T-helper 1 cell treated with Interleukin-12 subunit alpha and Interleukin-12 subunit beta and Interleukin-4 antibody, amounts not matched to agents 30 μg/mL and 1 μg/mL, for 36 hours (primary cell): ENCODE results near the gene PODNL1.

ENCODE experiments used
- H3K27ac Mint-ChIP-seq: one replicate; pipeline ENCODE4 v1.8.0; 2021; ENCODE audit warnings: mild to moderate bottlenecking, mixed read lengths
- H3K27me3 Mint-ChIP-seq: one replicate; pipeline ENCODE4 v1.8.0; 2021; ENCODE audit warnings: low read depth, mixed read lengths
- H3K36me3 Mint-ChIP-seq: one replicate; pipeline ENCODE4 v1.8.0; 2021; ENCODE audit warnings: low read depth, mixed read lengths
- H3K4me1 Mint-ChIP-seq: one replicate; pipeline ENCODE4 v1.8.0; 2021; ENCODE audit warnings: low read depth, mixed read lengths
- H3K4me3 Mint-ChIP-seq: one replicate; pipeline ENCODE4 v1.8.0; 2021; ENCODE audit warnings: mild to moderate bottlenecking, moderate library complexity, mixed read lengths
- H3K9me3 Mint-ChIP-seq: one replicate; pipeline ENCODE4 v1.8.0; 2021; ENCODE audit warnings: mixed read lengths

PODNL1 gene

GRCh38 chr19:13955662-13956364, 17.6 kb upstream of the PODNL1 start:
- H3K27ac Mint-ChIP-seq, result no peak overlapping the region
- no peaks in the 10 kb centered on the region for H3K9me3 Mint-ChIP-seq
- H3K36me3 Mint-ChIP-seq, result peaks cover 10% of the 10 kb centered on the region

GRCh38 chr19:13954185-13954584, 16.0 kb upstream of the PODNL1 start:
- Mint-ChIP-seq H3K36me3 (peaks cover 7% of the 10 kb centered on the region), H3K4me1 (peaks cover 7% of the 10 kb centered on the region), H3K9me3 (no peaks in the 10 kb centered on the region), H3K4me3 (peak overlapping the region; percentile 65), H3K27ac (no peak overlapping the region), H3K27me3 (no peaks in the 10 kb centered on the region)

More at GRCh38 chr19:13955662-13956364, 17.6 kb upstream of the PODNL1 start:
- H3K27me3 Mint-ChIP-seq, result no peaks in the 10 kb centered on the region
- no peak overlapping the region for H3K4me3 Mint-ChIP-seq
- H3K4me1 Mint-ChIP-seq, result peaks cover 7% of the 10 kb centered on the region

DNA sequence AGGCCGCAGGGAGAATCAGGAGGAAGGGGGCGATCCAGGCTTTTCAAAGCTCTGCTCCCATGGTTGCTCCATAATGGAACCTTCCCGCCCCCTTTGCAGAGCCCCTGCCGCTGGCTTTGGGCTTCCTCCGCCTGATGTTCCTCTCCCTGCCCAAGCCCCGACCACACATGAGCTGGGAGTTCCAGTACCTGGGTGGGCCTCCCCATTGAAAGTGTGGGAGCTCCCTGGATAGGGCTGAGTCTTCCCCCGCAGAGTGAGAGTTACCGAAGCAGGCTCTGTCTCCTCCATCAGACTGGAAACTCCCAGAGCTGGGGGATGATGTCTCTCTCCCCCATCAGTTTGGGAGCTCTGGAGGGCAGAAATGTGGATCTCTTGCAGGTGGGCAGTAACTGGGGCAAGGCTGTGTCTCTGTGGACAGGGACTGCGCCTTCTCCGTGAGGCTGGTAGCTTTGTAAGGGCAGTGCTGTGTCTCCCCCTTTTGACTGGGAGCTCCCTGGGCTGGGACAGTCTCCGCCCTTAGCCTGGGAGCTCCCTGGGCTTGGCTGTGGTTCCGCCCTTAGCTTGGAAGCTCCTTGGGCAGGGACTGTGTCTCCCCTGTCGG, 14.8 kb upstream of the PODNL1 start:
- Mint-ChIP-seq H3K27me3 (no peaks in the 10 kb centered on the region), H3K9me3 (no peaks in the 10 kb centered on the region), H3K4me1 (peaks cover 7% of the 10 kb centered on the region), H3K4me3 (peak overlapping the region; percentile 90), H3K36me3 (peaks cover 3% of the 10 kb centered on the region), H3K27ac (peak overlapping the region; percentile 76)

GRCh38 chr19:13952154-13952930, 14.1 kb upstream of the PODNL1 start, which contains the start of gene DCAF15:
TSS of gene DCAF15 (plus strand) at chr19:13952509. CDS start at chr19:13952513, 4 bp downstream.
- H3K4me1 Mint-ChIP-seq, result peaks cover 7% of the 10 kb centered on the region
- peak within 1 kb of the TSS; percentile 90 for H3K4me3 Mint-ChIP-seq
- peaks cover 3% of the 10 kb centered on the region for H3K36me3 Mint-ChIP-seq
- H3K9me3 Mint-ChIP-seq, result no peaks in the 10 kb centered on the region
- peak within 1 kb of the TSS; percentile 88 for H3K27ac Mint-ChIP-seq
- H3K27me3 Mint-ChIP-seq, result no peaks in the 10 kb centered on the region

DNA sequence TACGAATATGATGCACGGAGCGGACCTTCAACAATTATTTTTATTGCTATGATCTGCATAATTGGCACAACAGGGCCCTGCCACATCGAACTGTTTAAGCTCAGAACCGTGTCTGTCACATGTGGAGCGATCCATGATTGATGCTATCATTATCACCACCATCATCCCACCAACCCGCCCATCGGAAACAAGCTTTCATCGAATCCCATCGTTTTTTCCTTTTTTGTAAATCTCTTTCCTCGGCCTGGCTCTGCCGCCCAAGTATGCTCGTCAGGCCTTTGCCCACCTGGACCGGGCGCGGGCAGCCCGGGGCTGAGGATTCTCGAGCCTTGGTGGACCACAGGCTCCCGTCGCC, 13.6 kb upstream of the PODNL1 start:
- H3K27ac Mint-ChIP-seq, result peak overlapping the region; percentile 88
- peak overlapping the region; percentile 90 for H3K4me3 Mint-ChIP-seq
- H3K4me1 Mint-ChIP-seq, result peaks cover 7% of the 10 kb centered on the region
- no peaks in the 10 kb centered on the region for H3K27me3 Mint-ChIP-seq
- peaks cover 3% of the 10 kb centered on the region for H3K36me3 Mint-ChIP-seq
- no peaks in the 10 kb centered on the region for H3K9me3 Mint-ChIP-seq

DNA sequence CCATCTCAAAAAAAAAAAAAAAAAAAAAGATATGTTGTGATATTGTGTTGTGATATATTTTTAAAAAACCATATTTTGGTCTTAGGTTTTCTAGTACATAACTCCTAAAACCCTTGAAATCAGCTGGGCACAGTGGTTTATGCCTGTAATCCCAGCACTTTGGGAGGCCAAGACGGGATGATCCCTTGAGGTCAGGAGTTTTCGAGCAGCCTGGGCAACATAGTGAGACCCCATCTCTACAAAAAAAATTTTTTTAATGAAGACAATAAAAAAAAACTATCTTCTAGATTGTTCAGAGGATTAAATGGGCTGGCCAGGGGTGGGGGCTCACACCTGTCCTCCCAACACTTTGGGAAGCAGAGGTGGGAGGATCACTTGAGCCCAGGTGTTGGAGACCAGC, 12.8 kb upstream of the PODNL1 start:
- Mint-ChIP-seq H3K9me3 (no peaks in the 10 kb centered on the region), H3K27ac (no peak overlapping the region), H3K27me3 (no peaks in the 10 kb centered on the region), H3K4me3 (no peak overlapping the region), H3K36me3 (peaks cover 3% of the 10 kb centered on the region), H3K4me1 (peaks cover 7% of the 10 kb centered on the region)

DNA sequence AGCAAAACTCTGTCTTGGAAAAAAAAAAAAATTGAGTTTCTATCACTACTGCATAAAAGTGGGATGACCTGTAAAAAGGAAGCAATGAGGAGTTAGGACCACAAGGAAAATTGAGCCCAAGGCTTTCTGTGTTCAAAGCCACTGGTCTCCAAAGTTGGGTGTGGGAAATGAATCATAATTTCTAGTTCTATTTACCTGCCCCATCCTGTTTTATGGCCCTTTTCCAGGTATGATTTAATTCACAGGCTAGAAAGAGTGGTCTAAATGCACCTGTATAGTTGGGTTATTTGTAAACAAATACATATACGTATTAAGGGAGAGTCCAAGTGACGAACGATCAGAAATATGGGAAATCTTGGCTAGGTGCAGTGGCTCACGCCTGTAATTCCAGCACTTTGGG, 8.2 kb upstream of the PODNL1 start:
- Mint-ChIP-seq H3K4me1 (no peaks in the 10 kb centered on the region), H3K9me3 (no peaks in the 10 kb centered on the region), H3K27me3 (no peaks in the 10 kb centered on the region), H3K4me3 (no peak overlapping the region), H3K36me3 (no peaks in the 10 kb centered on the region), H3K27ac (no peak overlapping the region)

- peaks cover 2% of the 10 kb centered on the region for H3K4me1 Mint-ChIP-seq
- H3K36me3 Mint-ChIP-seq, result no peaks in the 10 kb centered on the region
- H3K27me3 Mint-ChIP-seq, result peaks cover 4% of the 10 kb centered on the region
- no peak overlapping the region for H3K4me3 Mint-ChIP-seq
- H3K27ac Mint-ChIP-seq, result no peak overlapping the region
- H3K9me3 Mint-ChIP-seq, result no peaks in the 10 kb centered on the region
These were observed 3.9 kb upstream of the PODNL1 start for GRCh38 chr19:13942023-13942684.

DNA sequence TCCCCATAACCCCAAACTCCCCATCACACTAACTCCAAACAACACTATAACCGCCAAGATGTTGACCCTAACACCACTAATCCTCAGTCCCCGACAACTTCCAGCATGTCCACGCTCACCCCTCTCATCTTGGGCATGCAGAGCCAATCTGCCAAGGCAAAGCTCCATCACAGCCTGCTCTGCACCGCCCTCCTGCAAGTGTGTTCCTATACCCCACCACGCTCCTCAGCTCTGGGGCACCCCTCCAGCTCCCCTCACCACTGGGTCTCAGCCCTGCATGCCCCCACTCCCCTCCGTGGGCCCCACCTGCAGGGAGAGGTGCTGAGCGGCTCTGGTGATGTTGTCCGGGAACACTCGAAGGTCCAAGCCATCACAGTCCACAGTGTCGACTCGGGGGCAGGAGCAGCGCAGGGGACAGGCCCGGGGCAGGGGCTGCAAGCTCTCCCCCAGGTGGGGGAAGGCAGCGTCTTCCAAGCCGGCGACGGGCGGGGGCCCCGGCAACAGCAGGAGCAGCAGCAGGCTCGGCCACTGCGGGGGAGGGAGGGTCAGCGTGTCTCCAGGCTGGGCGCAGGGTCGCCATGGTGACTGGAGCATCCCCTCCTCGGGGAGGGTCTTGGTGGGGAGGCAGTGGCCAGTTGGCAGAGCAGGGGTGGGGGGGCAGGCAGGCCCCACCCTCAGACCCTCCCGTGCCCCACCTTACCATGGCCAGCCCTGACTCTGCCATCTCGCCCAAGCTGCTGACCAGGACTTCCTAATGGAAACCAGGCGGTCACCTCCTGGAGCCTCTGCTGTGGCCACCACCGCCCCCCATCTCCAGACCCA, 527 bp downstream of the PODNL1 start:
- Mint-ChIP-seq H3K36me3 (no peaks in the 10 kb centered on the region), H3K4me1 (peaks cover 2% of the 10 kb centered on the region), H3K9me3 (no peaks in the 10 kb centered on the region), H3K27me3 (peaks cover 4% of the 10 kb centered on the region), H3K27ac (no peak overlapping the region), H3K4me3 (no peak overlapping the region)

DNA sequence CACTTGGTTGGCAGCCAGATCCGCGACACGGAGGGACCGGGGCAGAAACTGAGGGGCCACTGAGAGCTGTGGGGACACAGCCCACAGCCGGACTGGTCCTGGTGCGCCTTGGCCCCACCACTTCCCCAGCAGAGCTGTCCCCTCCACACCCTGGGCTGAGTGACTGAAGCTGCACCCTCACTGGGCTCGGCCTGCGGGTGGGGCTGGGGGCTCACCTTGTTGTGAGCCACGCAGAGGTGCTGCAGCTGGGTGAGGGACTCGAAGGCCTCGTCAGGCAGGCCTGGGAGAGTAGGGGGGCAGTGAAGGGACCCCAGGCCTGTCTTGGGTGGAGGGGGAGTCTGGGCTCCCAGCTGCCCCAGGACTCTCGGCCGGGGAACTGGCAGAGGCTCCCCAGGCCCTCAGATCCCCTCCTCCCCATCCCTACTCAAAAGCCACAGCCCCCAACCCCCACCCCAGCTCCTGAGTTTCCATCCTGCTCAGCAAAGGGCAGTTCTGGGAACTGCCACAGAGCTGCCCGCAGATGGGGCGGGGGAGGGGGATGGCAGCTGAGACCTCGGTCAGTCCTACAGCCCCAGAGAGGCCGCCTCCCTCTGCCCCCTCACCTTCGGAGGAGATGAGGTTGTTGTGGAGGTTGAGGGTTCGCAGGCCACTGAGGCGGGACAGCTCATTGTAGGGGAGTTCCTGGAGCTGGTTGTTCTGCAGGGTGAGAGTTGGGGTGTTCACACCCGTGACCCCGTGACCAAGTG, 2.3 kb downstream of the PODNL1 start:
- H3K9me3 Mint-ChIP-seq, result no peaks in the 10 kb centered on the region
- no peak overlapping the region for H3K4me3 Mint-ChIP-seq
- H3K27me3 Mint-ChIP-seq, result peaks cover 4% of the 10 kb centered on the region
- H3K36me3 Mint-ChIP-seq, result no peaks in the 10 kb centered on the region
- no peak overlapping the region for H3K27ac Mint-ChIP-seq
- H3K4me1 Mint-ChIP-seq, result peaks cover 2% of the 10 kb centered on the region

DNA sequence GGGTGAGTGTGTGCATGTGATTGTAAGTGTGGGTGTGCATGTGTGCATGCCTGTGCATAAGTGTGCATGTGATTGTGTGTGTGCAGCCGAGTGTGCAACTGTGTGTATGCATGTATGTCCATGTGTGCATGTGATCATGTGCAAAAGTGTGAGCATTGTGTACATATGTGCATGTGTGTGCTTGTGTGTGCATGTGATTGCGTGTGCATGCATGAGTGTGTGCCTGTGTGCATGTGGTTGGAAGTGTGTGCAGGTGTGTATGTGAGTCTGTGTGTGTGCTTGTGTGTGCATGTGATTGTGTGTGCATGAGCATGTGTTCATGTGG, 3.5 kb downstream of the PODNL1 start:
- Mint-ChIP-seq H3K4me3 (no peak overlapping the region), H3K27me3 (peaks cover 4% of the 10 kb centered on the region), H3K36me3 (no peaks in the 10 kb centered on the region), H3K27ac (no peak overlapping the region), H3K9me3 (no peaks in the 10 kb centered on the region), H3K4me1 (peaks cover 2% of the 10 kb centered on the region)

- H3K4me3 Mint-ChIP-seq, result no peak overlapping the region
- H3K4me1 Mint-ChIP-seq, result peaks cover 2% of the 10 kb centered on the region
- peaks cover 4% of the 10 kb centered on the region for H3K36me3 Mint-ChIP-seq
- H3K27ac Mint-ChIP-seq, result no peak overlapping the region
- H3K27me3 Mint-ChIP-seq, result peaks cover 4% of the 10 kb centered on the region
- no peaks in the 10 kb centered on the region for H3K9me3 Mint-ChIP-seq
These were observed 5.3 kb downstream of the PODNL1 start for GRCh38 chr19:13932911-13933393.

- no peak overlapping the region for H3K27ac Mint-ChIP-seq
- H3K9me3 Mint-ChIP-seq, result no peaks in the 10 kb centered on the region
- no peaks in the 10 kb centered on the region for H3K4me1 Mint-ChIP-seq
- no peak overlapping the region for H3K4me3 Mint-ChIP-seq
- H3K27me3 Mint-ChIP-seq, result no peaks in the 10 kb centered on the region
- H3K36me3 Mint-ChIP-seq, result peaks cover 6% of the 10 kb centered on the region
These were observed 6.0 kb downstream of the PODNL1 start for GRCh38 chr19:13932149-13932637.
